PC-3 (cell line): ENCODE measurements around the gene RGL4. TPM values are rescaled to one million over a fixed set of nuclear protein-coding genes. Genes with fewer than 3 reads are reported as not detected.

Experiments
- ATAC-seq: fragments of 200-7000 bp; cut with Tn5 transposase; 2 replicates; pipeline ENCODE4 v1.9.1; 2020; ENCODE audit warnings: mild to moderate bottlenecking, moderate library complexity
- BruUV-seq: library from RNA; stranded (reverse); fragments of 400-500 nt; replicated peaks from 2 replicates; lab custom pipeline; 2021; lab: Mats Ljungman, UMichigan
- CTCF ChIA-PET: fragments of 300-600 bp; sonication (Branson Sonifier 250); formaldehyde crosslinking; loops from one replicate; lab custom pipeline; 2022; ENCODE audit warnings: antibody characterized with exemption; lab: Charles Lee
- POLR2A ChIA-PET: fragments of 300-600 bp; sonication (Branson Sonifier 250); formaldehyde crosslinking; loops from one replicate; lab custom pipeline; 2022; ENCODE audit warnings: antibody characterized with exemption; ENCODE audit not compliant: unreplicated experiment; lab: Charles Lee
- DNase-seq: peaks from one replicate; pipeline ENCODE4 v3.0.0-alpha.2; 2015
- H2AFZ ChIP-seq: fragments of 300-600 bp; sonication (generic); 2 replicates; pipeline ENCODE4 v1.6.0; 2016; ENCODE audit warnings: antibody characterized with exemption, low read length
- H3F3A ChIP-seq: fragments of 300-600 bp; sonication (generic); one replicate; pipeline ENCODE4 v1.6.0; 2017; ENCODE audit warnings: antibody characterized with exemption, low read length, control low read depth, mild to moderate bottlenecking; ENCODE audit not compliant: unreplicated experiment
- H3K27ac ChIP-seq: fragments of 300-600 bp; sonication (generic); 2 replicates; pipeline ENCODE4 v1.5.1; 2016; ENCODE audit warnings: mild to moderate bottlenecking, low read length
- H3K27me3 ChIP-seq: fragments of 300-600 bp; sonication (generic); 2 replicates; pipeline ENCODE4 v1.6.1; 2016; ENCODE audit warnings: low read length, mixed read lengths
- H3K36me3 ChIP-seq: fragments of 300-600 bp; sonication (generic); 2 replicates; pipeline ENCODE4 v1.6.1; 2016; ENCODE audit warnings: low read depth, mixed run types, low read length, mixed read lengths
- H3K4me1 ChIP-seq: fragments of 300-600 bp; sonication (generic); 2 replicates; pipeline ENCODE4 v1.5.1; 2016; ENCODE audit warnings: low read length; ENCODE audit not compliant: insufficient read depth
- H3K4me2 ChIP-seq: fragments of 300-600 bp; sonication (generic); 2 replicates; pipeline ENCODE4 v1.6.0; 2016; ENCODE audit warnings: low read length
- H3K4me3 ChIP-seq: fragments of 300-600 bp; sonication (generic); 2 replicates; pipeline ENCODE4 v1.5.1; 2016; ENCODE audit warnings: mild to moderate bottlenecking, low read length, mixed read lengths
- H3K79me2 ChIP-seq: fragments of 300-600 bp; sonication (generic); 2 replicates; pipeline ENCODE4 v1.6.1; 2017; ENCODE audit warnings: low read length, mixed read lengths
- H3K9ac ChIP-seq: fragments of 300-600 bp; sonication (generic); 2 replicates; pipeline ENCODE4 v1.6.0; 2016; ENCODE audit warnings: mild to moderate bottlenecking, low read length
- H3K9me2 ChIP-seq: fragments of 300-600 bp; sonication (generic); replicated peaks from 2 replicates; pipeline ENCODE4 v1.6.1; 2016; ENCODE audit warnings: mixed run types, low read length, mixed read lengths
- H3K9me3 ChIP-seq: fragments of 300-600 bp; sonication (generic); 2 replicates; pipeline ENCODE4 v1.6.1; 2016; ENCODE audit warnings: low read length, mixed read lengths
- H4K20me1 ChIP-seq: fragments of 300-600 bp; sonication (generic); 2 replicates; pipeline ENCODE4 v1.6.1; 2016; ENCODE audit warnings: low read length, mixed read lengths
- CTCF ChIP-seq: fragments of 300-600 bp; sonication (generic); conservative IDR thresholded peaks from 2 replicates; pipeline ENCODE4 v1.5.1; 2017; ENCODE audit warnings: antibody characterized with exemption, low read depth, mild to moderate bottlenecking, low read length
- EZH2 ChIP-seq: fragments of 300-600 bp; sonication (generic); IDR thresholded peaks from one replicate; pipeline ENCODE4 v1.6.1; 2017; ENCODE audit warnings: antibody characterized with exemption, mild to moderate bottlenecking, low read length; ENCODE audit not compliant: unreplicated experiment
- EZH2phosphoT487 ChIP-seq: fragments of 300-600 bp; sonication (generic); IDR thresholded peaks from 2 replicates; pipeline ENCODE4 v1.6.1; 2018; ENCODE audit warnings: mild to moderate bottlenecking, antibody characterized with exemption, low read length, borderline replicate concordance
- intact Hi-C: fragments of 100-400 bp; cut with micrococcal nuclease; formaldehyde crosslinking; loops from 2 replicates; pipeline ENCODE4 v1.9.0; 2023
- total RNA-seq: library from RNA; depleted of rRNA; stranded (reverse); fragments of >200 nt; gene quantifications from 2 replicates; pipeline ENCODE4 v1.2.3, GENCODE V29; 2014

RGL4 gene
- total RNA-seq, 1 experiment from 2014 or later = not detected

- BruUV-seq = no TSS peak
Observed at GRCh38 chr22:23689414-23689813, 1.4 kb upstream of the RGL4 start.

GRCh38 chr22:23691748-23692423 lies 1.1 kb downstream of the RGL4 start:
- ATAC-seq (no peak), DNase-seq (no peak)
- ChIA-PET CTCF (no interaction called here), POLR2A (no interaction called here)
- Histone ChIP-seq H3K4me3 (no peak overlapping the region), H2AFZ (no peak overlapping the region), H3K9me3 (no peaks in the 10 kb centered on the region), H4K20me1 (no peaks in the 10 kb centered on the region), H3K27ac (no peak overlapping the region), H3K9me2 (no peaks in the 10 kb centered on the region), H3K4me2 (no peak overlapping the region), H3K9ac (no peak overlapping the region), H3K79me2 (no peaks in the 10 kb centered on the region), H3K4me1 (no peaks in the 10 kb centered on the region), H3F3A (no peaks in the 10 kb centered on the region), H3K27me3 (no peaks in the 10 kb centered on the region), H3K36me3 (peaks cover 5% of the 10 kb centered on the region)
- no peak for TF ChIP-seq EZH2
- no peak for TF ChIP-seq CTCF
- no TSS peak for BruUV-seq
- intact Hi-C loops = no loop called here

More at GRCh38 chr22:23689414-23689813, 1.4 kb upstream of the RGL4 start:
- Histone ChIP-seq H4K20me1 (no peaks in the 10 kb centered on the region), H3K27ac (no peak overlapping the region), H3K36me3 (no peaks in the 10 kb centered on the region), H3K9me2 (no peaks in the 10 kb centered on the region), H3K4me1 (no peaks in the 10 kb centered on the region), H3F3A (no peaks in the 10 kb centered on the region), H2AFZ (no peak overlapping the region), H3K79me2 (no peaks in the 10 kb centered on the region), H3K4me3 (no peak overlapping the region), H3K27me3 (no peaks in the 10 kb centered on the region), H3K4me2 (no peak overlapping the region), H3K9me3 (no peaks in the 10 kb centered on the region), H3K9ac (no peak overlapping the region)
- CTCF ChIA-PET = no interaction called here
- intact Hi-C loops = no loop called here
- TF ChIP-seq EZH2phosphoT487 (no peak), EZH2 (no peak), CTCF (no peak)
- POLR2A ChIA-PET = no interaction called here
- DNase-seq = no peak
- no peak for ATAC-seq

GRCh38 chr22:23692598-23693291 lies 1.9 kb downstream of the RGL4 start:
- Histone ChIP-seq H3K27ac (no peak overlapping the region), H3K4me2 (no peak overlapping the region), H3K4me3 (no peak overlapping the region), H4K20me1 (no peaks in the 10 kb centered on the region), H3K4me1 (no peaks in the 10 kb centered on the region), H3K79me2 (no peaks in the 10 kb centered on the region), H3K27me3 (no peaks in the 10 kb centered on the region), H2AFZ (no peak overlapping the region), H3K9ac (no peak overlapping the region), H3F3A (no peaks in the 10 kb centered on the region), H3K36me3 (peaks cover 5% of the 10 kb centered on the region), H3K9me2 (no peaks in the 10 kb centered on the region), H3K9me3 (no peaks in the 10 kb centered on the region)
- TF ChIP-seq CTCF (no peak), EZH2 (no peak), EZH2phosphoT487 (no peak)
- DNase-seq = no peak
- no TSS peak for BruUV-seq
- POLR2A ChIA-PET = no interaction called here
- intact Hi-C loops = no loop called here
- CTCF ChIA-PET = no interaction called here
- ATAC-seq = no peak
